ENCODE results near the gene SNAP91.

DNA sequence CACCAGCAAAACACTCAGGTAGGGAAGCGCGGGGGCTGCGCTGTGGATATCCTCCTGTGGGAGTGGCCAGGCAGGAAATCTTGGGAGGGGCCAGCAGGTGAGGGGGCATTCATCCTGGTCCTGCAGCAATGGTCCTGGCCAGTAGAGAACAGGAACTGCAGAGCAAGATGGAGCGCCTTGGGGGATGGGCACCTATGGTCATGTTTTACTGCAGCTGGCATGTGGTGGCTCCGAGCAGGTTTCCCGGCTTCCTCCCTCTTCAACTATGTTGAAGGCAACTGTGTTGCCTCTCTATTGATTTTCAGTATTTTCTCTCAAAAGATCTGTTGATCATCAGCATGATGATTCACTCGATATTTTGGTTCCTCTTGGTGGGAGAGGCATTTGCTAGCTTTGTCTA lies 70.9 kb downstream of the SNAP91 start:
- TF ChIP-seq, protein P1, sequence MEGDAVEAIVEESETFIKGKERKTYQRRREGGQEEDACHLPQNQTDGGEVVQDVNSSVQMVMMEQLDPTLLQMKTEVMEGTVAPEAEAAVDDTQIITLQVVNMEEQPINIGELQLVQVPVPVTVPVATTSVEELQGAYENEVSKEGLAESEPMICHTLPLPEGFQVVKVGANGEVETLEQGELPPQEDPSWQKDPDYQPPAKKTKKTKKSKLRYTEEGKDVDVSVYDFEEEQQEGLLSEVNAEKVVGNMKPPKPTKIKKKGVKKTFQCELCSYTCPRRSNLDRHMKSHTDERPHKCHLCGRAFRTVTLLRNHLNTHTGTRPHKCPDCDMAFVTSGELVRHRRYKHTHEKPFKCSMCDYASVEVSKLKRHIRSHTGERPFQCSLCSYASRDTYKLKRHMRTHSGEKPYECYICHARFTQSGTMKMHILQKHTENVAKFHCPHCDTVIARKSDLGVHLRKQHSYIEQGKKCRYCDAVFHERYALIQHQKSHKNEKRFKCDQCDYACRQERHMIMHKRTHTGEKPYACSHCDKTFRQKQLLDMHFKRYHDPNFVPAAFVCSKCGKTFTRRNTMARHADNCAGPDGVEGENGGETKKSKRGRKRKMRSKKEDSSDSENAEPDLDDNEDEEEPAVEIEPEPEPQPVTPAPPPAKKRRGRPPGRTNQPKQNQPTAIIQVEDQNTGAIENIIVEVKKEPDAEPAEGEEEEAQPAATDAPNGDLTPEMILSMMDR (IDR thresholded peaks at IDR 0.05): no peak
- TF ChIP-seq POLR2A (IDR thresholded peaks at IDR 0.05): no peak

All from adrenal gland (tissue), 5 donors.